GM18519 (cell line): Measurements from ENCODE around the gene MAD1L1.

Source experiments
- ATAC-seq: cut with Tn5 transposase; IDR thresholded peaks from one replicate; pipeline ENCODE4 v1.9.1; 2021; ENCODE audit warnings: mild to moderate bottlenecking, moderate library complexity; ENCODE audit not compliant: unreplicated experiment, low FRiP score

The MAD1L1 gene

DNA sequence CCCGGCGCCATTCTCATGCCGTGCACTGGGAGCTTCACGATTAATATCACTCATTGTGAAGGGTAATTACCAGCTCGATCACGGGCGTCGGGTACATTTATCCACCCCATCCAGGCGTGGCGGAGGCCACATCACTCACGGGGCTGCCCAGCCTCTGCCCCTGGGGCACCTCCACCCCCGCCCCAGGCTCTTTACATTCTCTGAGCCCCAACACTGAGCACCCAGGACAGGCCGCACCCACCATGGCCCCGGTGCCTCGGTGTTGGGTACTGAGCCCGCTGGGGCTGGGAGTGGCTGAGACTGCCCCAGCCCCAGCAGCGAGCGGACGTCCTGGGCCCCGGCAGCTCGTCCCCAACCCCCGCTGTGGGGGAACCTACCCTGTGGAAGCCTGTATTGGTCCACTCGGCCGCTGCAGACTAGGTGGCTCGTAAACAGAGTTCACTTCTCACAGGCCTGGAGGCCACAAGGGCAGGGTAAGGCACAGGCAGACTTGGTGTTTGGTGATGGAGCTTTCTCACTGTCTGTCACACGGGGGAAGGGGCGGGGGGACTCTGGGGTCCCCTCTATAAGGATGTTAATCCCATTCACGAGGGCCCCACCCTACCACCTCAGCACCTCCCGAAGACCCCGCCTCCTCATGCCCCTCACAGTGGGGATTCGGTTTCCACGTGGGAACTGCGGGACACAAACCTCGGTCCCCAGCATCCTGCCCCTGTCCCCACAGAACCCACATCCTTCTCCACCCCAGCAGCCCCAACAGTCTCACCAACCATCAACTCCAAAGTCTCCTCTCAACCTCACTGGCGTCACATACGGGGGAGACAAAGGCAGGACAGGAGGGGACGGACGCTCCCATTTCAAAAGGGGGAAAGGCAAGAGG lies 378.5 kb downstream of the MAD1L1 start:
- no peak for ATAC-seq

- ATAC-seq, result no peak
Measured at GRCh38 chr7:1853431-1853985, 379.2 kb downstream of the MAD1L1 start.

DNA sequence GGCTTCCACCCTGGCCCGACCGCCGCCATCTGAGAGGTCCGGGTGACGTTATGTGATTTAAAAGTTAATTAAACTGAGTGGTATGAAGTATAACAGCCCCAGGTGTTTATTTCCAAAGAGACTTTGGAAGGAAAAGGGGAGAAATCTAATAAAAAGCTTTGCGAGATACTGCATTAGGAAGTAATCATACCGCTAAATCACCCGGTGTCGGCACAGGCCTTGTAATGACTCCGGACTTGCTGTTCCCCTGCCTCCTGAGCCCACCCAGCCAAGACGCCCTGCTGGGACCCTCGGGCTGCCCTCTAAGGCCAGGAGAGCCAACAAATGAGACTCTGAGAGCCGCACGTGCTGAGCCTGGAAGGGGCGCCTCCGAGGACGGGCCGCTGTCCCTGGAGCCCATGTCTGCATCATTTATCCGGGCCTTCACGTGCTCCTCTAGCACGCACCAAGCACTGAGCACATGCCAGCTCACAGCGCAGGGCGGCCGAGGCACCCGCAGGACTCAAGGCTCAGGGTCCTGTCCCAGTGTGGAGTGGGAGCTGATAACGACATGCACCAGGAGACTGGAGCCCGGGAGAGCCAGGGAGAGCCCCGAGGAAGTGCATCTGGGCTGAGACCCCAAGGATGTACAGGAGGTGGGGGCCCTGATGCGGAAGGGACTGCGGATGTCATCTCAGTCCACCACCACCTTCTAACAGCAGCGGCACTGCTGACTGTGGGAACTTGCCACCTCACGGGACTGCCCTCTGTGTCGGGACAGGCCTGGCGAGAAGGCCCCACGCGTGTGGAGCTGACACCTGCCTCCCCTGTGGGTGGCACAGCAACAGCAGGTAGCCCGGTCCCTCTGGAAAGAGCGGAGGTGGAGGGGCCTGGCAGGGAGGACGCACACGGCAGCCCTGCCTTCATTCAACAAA lies 380.0 kb downstream of the MAD1L1 start:
- no peak for ATAC-seq

DNA sequence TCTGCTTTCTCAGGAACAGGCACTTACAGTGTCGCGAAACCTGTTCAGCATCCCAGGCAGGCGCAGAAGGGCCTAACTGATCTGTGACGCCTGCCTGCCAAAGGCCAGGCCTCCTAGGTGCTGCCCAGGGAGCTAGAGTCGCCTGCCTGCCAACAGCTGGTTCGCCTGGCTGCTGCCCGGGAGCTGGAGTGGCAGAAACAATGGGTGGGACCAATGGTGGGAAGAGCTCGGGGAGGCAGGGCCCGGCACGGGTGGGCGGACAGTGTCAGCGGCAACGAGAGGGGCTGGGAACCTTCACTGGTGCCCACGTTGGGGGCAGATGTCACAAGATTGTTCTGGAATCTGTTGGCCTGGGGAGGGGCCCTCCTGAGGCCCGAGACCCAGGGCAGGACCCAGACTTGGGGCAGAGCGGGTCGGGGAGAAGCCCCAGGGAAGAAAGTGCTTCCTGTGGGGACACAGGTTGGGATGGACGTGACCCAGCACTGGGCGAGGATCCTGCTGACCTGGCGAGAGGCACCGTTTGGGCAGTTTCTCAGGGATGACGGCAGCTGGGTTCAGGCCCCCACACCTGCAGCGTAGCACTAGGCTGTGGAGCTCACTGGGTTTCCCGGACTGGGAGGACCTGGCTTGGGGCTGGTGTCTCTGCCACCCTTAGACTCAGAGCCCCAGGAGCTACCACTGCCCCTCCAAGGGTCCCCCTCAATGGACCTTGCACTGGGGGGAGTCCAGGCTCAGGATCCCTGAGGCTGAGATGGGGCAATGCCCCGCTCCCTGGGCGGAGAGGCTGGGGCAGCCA lies 380.8 kb downstream of the MAD1L1 start:
- ATAC-seq, result no peak

DNA sequence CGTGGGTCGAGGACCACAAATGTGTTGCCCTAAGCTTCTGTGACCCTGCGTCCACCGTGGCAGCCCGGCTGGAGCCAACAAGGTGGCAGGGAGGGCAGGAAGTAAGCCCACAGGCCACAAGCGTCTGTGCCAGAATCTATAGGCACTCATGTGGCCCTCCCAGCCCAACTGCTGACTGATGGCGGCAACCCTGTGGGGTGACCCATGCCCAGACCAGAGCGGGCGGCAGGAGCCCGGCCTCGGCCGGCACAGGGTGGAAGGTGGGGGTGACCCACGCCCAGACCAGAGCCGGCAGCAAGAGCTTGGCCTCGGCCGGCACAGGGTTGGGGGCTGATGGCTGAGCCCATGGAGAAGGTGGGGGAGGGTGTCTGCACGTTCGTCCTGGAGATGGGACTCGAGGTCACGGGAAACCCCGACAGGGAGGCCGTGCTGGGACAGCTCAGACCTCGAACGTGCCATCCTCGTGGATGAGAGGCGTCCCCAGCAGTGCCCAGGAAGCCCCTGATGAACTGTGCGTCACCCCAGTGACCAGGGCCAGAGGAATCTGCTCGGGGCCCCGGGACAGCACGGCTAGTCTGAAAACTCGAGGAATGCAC lies 381.7 kb downstream of the MAD1L1 start:
- ATAC-seq, result no peak

DNA sequence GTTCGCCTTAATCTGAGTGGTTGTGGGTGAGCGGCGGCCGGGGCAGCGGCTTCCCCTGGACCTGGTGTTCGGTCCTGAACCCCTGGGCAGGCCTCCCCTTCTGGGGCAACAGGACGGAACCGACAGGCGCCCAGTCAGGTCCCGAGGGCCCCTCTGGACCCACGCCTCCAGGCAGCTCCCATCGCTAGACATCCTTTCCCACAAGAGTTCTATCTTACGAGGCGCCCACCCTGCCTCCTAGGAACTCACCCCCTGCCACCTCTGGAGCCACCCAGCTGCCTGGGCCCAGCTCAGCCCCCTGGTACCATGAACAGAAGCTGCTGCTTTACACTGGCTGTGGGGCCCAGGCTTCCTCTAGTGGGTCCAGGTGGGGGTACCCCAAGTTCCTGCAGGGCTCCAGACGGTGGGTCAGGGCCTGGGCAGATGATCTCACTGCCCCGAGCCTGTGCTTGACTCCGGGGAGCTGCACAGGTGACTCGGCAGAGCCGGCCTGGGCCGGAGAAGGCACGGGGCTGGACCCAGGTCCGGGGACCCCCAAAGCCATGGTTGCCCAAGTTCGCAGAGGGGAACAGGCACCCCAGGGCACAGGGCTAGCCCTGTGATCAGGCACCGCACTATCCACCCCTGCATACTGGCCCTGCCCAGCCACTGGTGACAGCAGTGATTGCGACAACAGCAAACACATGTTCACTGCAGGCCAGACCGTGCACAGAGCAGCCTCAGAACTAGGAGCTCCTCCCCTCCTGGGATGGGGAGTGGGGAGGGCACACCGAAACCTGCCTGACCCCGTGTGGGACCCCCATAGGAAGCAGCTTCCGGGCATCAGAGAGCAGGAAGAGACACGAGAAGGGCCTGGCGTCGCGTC lies 382.4 kb downstream of the MAD1L1 start:
- ATAC-seq, result no peak

DNA sequence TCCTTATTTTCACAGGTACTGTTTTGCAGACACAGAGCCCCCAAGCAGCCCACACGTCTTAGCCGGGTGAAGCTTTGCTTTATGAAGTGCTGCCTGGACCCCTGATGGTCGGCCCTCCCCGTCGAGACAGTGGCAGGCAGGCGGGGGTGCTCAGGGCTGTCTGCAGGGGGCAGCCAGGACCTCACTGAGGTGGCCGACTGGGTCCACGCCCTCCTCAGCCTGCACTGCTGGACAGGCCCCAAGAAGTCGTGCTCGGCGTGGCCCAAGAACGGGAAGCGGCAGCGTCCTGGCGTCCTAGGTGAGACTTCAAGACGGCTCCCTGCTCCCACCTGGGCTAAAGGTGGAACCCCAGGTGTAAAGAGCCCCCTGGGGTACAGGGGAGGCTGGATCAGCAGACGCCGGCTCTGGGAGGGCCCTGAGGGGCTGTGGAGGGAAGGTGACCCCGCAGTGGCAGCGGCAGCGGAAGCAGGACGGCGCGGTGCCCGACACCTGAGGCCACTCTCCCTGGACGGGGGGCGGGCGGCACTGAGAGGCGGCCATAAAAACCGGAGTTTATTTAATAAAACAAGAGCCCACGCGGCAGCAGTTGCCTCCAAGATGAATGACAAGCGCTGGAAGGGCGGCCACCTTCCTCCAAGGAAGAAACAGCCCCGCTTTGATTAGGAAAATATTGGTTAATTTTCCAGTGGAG lies 383.2 kb downstream of the MAD1L1 start:
- ATAC-seq, result no peak

DNA sequence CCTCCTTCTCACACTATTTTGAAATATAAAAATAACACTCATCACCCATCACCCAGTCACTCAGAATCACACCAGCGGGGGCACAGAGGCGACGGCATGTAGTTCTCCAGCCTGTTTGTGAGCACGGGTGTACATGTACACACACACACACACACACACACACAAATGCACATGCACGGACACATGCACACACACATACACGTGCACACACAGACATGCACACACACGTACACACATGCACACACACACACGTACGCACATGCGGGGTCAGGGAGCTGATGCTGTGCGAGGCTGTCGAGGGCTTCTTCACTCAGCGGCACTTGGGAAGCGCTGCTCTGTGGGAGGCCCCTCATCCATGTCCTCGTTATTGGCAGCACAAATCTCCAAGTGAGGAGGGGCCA lies 383.8 kb downstream of the MAD1L1 start:
- ATAC-seq, result no peak

GRCh38 chr7:1848013-1848640 lies 384.6 kb downstream of the MAD1L1 start:
- ATAC-seq, result no peak

GRCh38 chr7:1847260-1848001 lies 385.3 kb downstream of the MAD1L1 start:
- ATAC-seq, result no peak

DNA sequence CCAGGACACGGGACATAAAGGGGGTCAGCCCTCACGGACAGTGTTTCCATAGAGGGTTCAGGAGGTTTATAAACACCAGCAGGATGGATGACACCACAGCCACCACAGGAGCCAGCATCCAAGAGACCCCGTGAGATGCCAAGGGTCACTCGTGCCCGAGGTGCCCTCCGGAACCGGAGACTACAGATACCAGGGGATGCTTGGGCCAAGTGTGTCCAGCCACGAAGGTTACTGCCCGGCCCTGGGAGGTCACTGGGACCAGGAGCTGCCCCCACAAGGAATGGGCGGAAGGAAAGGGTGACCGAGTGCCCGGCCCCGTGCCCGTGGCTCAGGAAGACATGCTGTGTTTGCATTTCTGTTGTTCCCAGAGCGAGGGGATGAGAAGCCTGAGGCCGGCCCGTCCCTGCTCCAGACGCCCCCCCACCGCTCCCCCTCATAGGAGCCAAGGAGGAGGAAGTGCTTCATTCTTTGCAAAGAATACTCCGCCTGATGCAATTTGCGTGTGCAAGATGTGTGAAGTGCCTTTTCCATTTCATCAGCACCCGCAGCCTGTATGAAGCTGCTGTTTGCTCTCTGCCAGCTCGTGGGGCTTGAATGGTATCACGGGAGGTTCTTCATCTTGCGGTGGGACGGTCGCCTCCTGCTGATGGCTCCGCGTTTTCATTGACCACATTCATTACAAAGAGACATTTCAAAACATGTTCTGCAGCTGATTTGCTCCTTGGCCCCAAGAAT lies 386.2 kb downstream of the MAD1L1 start:
- no peak for ATAC-seq

- no peak for ATAC-seq
Measured at GRCh38 chr7:1845536-1846311, 387.0 kb downstream of the MAD1L1 start.

DNA sequence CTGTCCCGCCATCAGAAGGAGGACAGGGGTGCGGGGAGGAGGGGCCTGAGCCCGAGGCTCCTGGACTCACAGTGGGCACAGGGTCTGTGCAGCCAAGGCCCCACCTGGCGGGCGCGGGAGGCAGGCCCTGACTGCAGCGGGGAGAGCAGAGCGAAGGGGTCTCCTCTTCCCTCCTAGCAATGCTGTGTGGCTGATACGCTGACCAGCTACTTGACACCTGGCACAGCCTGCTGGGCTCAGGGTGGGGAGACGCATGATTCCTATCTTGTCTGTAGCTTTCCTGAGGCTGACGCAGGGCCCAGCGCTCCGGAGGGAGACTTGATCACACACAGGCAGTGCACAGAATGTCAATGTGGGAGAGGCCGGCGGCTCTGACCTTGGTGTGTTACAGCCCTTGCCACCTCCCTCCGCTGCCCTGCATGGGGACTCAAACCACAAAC lies 387.8 kb downstream of the MAD1L1 start:
- ATAC-seq, result no peak

DNA sequence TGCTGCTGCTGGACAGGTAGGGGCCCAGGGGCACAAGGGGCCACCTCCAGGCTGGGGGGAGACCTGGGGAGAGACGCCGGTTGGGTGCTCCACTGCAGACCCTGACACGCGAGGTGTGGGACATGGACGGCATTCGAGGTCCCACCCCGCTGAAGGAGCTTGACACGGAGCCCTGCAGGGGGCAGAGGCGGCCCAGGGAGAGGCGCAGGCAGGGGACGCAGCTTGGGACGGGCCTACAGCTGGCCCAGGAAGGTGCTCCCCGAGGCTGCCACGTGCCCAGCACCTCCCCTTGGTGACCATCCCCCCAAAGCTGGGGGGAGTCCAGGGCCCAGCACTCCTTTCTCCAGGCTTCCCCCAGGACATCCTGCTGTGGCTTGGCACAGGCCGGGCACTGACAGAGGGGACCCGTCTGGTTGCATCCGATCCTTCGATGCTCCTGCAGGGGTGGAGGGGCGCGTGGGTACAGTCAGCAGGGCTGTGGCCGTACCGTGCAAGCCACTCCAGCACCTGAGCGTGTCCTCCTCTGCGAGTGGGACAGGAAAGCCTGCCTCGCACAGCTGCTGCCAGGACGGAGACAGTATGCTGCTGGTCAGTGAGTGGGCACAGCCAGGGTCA lies 388.3 kb downstream of the MAD1L1 start:
- ATAC-seq, result no peak

GRCh38 chr7:1843921-1844335 lies 388.8 kb downstream of the MAD1L1 start:
- ATAC-seq, result no peak
